ENCODE measurements around the gene GPD2.

- TF ChIP-seq POLR2A (IDR thresholded peaks at IDR 0.05; ENCODE audit: extremely low read depth, insufficient read length) (no peak), CTCF (IDR thresholded peaks at IDR 0.05; ENCODE audit: low read depth, low read length) (no peak), MAX (IDR thresholded peaks at IDR 0.05; ENCODE audit: low read depth, low read length) (no peak), MYC (IDR thresholded peaks at IDR 0.05; ENCODE audit: low read depth, low read length) (no peak)
These were observed 40.1 kb downstream of the GPD2 start for GRCh38 chr2:156476021-156476849.
